LNCAP (cell line): Measurements from ENCODE around the gene SLC39A3.

Source experiments
- CTCF ChIP-seq: fragments of 450-650 bp; IDR thresholded peaks from 2 replicates; pipeline ENCODE4 v1.5.1; 2017; ENCODE audit warnings: mild to moderate bottlenecking

Gene SLC39A3

GRCh38 chr19:2736550-2737190 is 3.1 kb downstream of the SLC39A3 start:
- TF ChIP-seq CTCF: no peak

GRCh38 chr19:2735374-2735773 is 4.4 kb downstream of the SLC39A3 start:
- TF ChIP-seq CTCF: no peak

GRCh38 chr19:2734589-2735288 is 5.1 kb downstream of the SLC39A3 start:
- no peak for TF ChIP-seq CTCF

GRCh38 chr19:2733930-2734588 is 5.8 kb downstream of the SLC39A3 start:
- no peak for TF ChIP-seq CTCF

GRCh38 chr19:2732883-2733282 is 6.9 kb downstream of the SLC39A3 start:
- no peak for TF ChIP-seq CTCF

GRCh38 chr19:2732157-2732725 is 7.6 kb downstream of the SLC39A3 start:
- TF ChIP-seq CTCF: no peak

GRCh38 chr19:2731181-2731995 is 8.4 kb downstream of the SLC39A3 start:
- TF ChIP-seq CTCF: no peak
